ENCODE measurements around the gene MYO1G. TPM values are rescaled to one million over a fixed set of nuclear protein-coding genes. Genes with fewer than 3 reads are reported as not detected.

Gene MYO1G
- total RNA-seq, 4 donors from 2014 or later: 1.3 to 5.0 (median 2.6) TPM

- 75 to 84% methylated on average over 3 to 6 of the region's 6 CpGs for WGBS, 2 donors
- Histone ChIP-seq H3K36me3 (peaks cover 5 to 45% (median 7%) of the 10 kb centered on the region in 3 donors), H3K27me3 (no peaks in the 10 kb centered on the region), H3K4me3 (peak overlapping the region in 2 of 4 donors; percentile 63 to 78), H3K4me1 (peaks cover 37 to 72% (median 44%) of the 10 kb centered on the region in 3 donors), H3K27ac (peak overlapping the region in 1 of 4 donors; percentile 92), H3K9me3 (no peaks in the 10 kb centered on the region)
- intact Hi-C loops (cut with DNase I): no loop called here
- no peak for TF ChIP-seq CTCF (IDR thresholded peaks at IDR 0.05)
- TF ChIP-seq POLR2A (IDR thresholded peaks at IDR 0.05): no peak
- no peak for DNase-seq
These were observed 5.1 kb upstream of the MYO1G start for GRCh38 chr7:44983742-44984477.

GRCh38 chr7:44982970-44983369 lies 4.2 kb upstream of the MYO1G start:
- WGBS, 2 donors: 80% methylated on average over 1 of the region's 1 CpG; no CpG with 5 or more reads in 1 of the 2 donors
- intact Hi-C loops (cut with DNase I): no loop called here
- Histone ChIP-seq H3K27ac (no peak overlapping the region), H3K4me1 (peaks cover 37 to 78% (median 44%) of the 10 kb centered on the region in 3 donors), H3K4me3 (no peak overlapping the region), H3K27me3 (no peaks in the 10 kb centered on the region), H3K9me3 (no peaks in the 10 kb centered on the region), H3K36me3 (peaks cover 5 to 45% (median 7%) of the 10 kb centered on the region in 3 donors)
- TF ChIP-seq CTCF (IDR thresholded peaks at IDR 0.05) (no peak), POLR2A (IDR thresholded peaks at IDR 0.05) (no peak)
- no peak for DNase-seq

GRCh38 chr7:44982535-44982923 lies 3.7 kb upstream of the MYO1G start:
- intact Hi-C loops (cut with DNase I): no loop called here
- no peak for DNase-seq
- H3K27me3 ChIP-seq: no peaks in the 10 kb centered on the region
- no peak overlapping the region for H3K27ac ChIP-seq
- H3K9me3 ChIP-seq: no peaks in the 10 kb centered on the region
- WGBS, 2 donors: 67 to 80% methylated on average over 1 of the region's 1 CpG
- TF ChIP-seq POLR2A (IDR thresholded peaks at IDR 0.05) (no peak), CTCF (IDR thresholded peaks at IDR 0.05) (no peak)
- peaks cover 5 to 48% (median 7%) of the 10 kb centered on the region in 3 donors for H3K36me3 ChIP-seq
- peaks cover 37 to 78% (median 46%) of the 10 kb centered on the region in 3 donors for H3K4me1 ChIP-seq
- H3K4me3 ChIP-seq: no peak overlapping the region

- DNase-seq: no peak
- WGBS, 2 donors: 56 to 71% methylated on average over 7 of the region's 7 CpGs
- Histone ChIP-seq H3K4me3 (no peak overlapping the region), H3K27ac (peak overlapping the region; percentile 44 to 87 (median 63)), H3K4me1 (peaks cover 34 to 81% (median 48%) of the 10 kb centered on the region in 3 donors), H3K27me3 (no peaks in the 10 kb centered on the region), H3K36me3 (peaks cover 5 to 49% (median 7%) of the 10 kb centered on the region in 3 donors), H3K9me3 (no peaks in the 10 kb centered on the region)
- TF ChIP-seq POLR2A (IDR thresholded peaks at IDR 0.05) (no peak), CTCF (IDR thresholded peaks at IDR 0.05) (no peak)
- intact Hi-C loops (cut with DNase I): no loop called here
These were observed 2.4 kb upstream of the MYO1G start for GRCh38 chr7:44981035-44981706.

All from esophagus squamous epithelium (tissue), 5 donors.